Neutrophil (primary cell): ENCODE measurements around the gene AMOTL1.

Experiments
- H3K27ac ChIP-seq: fragments of 200-600 bp; sonication (generic); 2 replicates; pipeline ENCODE4 v1.5.1; 2016; ENCODE audit warnings: mild to moderate bottlenecking, moderate library complexity
- H3K27me3 ChIP-seq: fragments of 200-600 bp; sonication (generic); 2 replicates; pipeline ENCODE4 v1.6.0; 2016; ENCODE audit warnings: mild to moderate bottlenecking
- H3K36me3 ChIP-seq: fragments of 200-600 bp; sonication (generic); 2 replicates; pipeline ENCODE4 v1.5.1; 2017
- H3K4me1 ChIP-seq, 2 experiments: fragments of 200-600 bp in 1 of 2; sonication (generic) in 1 of 2; 1 replicate in 1 of 2; 2 replicates in 1 of 2; pipeline versions ENCODE4 v1.5.1 to v1.6.1; 2013 to 2016; ENCODE audit warnings: low read depth in 1 of 2, low read length in 1 of 2, mild to moderate bottlenecking in 1 of 2, moderate library complexity in 1 of 2; ENCODE audit not compliant: control insufficient read depth in 1 of 2, insufficient read depth in 1 of 2
- H3K4me3 ChIP-seq, 2 experiments: fragments of 200-600 bp in 1 of 2; sonication (generic) in 1 of 2; 1 replicate in 1 of 2; 2 replicates in 1 of 2; pipeline ENCODE4 v1.5.1; 2013 to 2016; ENCODE audit warnings: low read depth in 1 of 2, low read length in 1 of 2, mild to moderate bottlenecking in 1 of 2, moderate library complexity in 1 of 2
- H3K9me3 ChIP-seq: fragments of 200-600 bp; sonication (generic); 2 replicates; pipeline ENCODE4 v1.5.1; 2016
- TF ChIP-seq, protein P1 (sequence below): fragments of 200-600 bp; sonication (generic); IDR thresholded peaks from 2 replicates; pipeline ENCODE4 v1.5.1; 2016; ENCODE audit warnings: antibody characterized with exemption

The AMOTL1 gene

DNA sequence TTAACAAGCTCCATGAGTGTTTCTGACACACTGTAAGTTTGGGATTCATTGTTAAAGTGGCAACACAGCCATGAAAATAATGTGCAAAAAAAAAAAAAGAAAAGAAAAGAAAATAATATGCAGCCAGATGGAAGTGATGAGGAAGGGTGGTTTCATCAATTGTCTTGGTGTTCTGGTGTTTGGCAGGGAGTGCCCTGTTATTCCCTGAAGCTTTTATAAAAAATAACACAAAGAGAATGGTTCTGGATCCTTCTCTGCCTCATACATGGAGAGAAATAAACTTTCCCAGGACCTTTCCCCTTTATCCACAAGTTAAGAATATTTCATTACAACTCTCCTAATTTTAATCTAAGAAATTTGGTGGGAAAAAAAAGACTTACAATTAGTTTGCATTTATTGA, 16.7 kb downstream of the AMOTL1 start:
- no peak overlapping the region for H3K4me3 ChIP-seq
- TF ChIP-seq, protein P1, sequence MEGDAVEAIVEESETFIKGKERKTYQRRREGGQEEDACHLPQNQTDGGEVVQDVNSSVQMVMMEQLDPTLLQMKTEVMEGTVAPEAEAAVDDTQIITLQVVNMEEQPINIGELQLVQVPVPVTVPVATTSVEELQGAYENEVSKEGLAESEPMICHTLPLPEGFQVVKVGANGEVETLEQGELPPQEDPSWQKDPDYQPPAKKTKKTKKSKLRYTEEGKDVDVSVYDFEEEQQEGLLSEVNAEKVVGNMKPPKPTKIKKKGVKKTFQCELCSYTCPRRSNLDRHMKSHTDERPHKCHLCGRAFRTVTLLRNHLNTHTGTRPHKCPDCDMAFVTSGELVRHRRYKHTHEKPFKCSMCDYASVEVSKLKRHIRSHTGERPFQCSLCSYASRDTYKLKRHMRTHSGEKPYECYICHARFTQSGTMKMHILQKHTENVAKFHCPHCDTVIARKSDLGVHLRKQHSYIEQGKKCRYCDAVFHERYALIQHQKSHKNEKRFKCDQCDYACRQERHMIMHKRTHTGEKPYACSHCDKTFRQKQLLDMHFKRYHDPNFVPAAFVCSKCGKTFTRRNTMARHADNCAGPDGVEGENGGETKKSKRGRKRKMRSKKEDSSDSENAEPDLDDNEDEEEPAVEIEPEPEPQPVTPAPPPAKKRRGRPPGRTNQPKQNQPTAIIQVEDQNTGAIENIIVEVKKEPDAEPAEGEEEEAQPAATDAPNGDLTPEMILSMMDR = no peak
- H3K27me3 ChIP-seq = no peaks in the 10 kb centered on the region
- no peaks in the 10 kb centered on the region for H3K9me3 ChIP-seq
- no peak overlapping the region for H3K27ac ChIP-seq
- peaks cover 7 to 8% of the 10 kb centered on the region in 2 experiments for H3K4me1 ChIP-seq
- H3K36me3 ChIP-seq = no peaks in the 10 kb centered on the region

DNA sequence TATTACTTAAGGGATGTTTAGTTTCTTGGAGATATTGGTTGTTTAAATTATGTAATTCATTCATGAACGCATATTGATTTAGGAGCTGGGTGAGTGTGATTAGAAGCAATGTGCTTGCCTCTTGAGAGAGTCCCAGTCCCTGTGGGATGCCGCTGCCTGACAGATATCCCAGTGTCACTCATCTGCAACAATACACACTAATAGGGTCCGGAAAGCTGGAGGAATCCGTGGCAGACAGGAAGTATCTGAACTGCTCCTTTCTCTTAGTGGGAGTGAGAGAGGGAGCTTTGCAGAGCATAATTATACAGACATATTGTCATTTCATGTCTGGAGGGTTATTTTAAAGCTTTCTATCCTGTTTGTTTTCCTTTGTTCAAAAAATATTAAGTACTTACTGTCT, 17.4 kb downstream of the AMOTL1 start:
- Histone ChIP-seq H3K4me3 (no peak overlapping the region), H3K27ac (no peak overlapping the region), H3K4me1 (peaks cover 7% of the 10 kb centered on the region in 2 experiments), H3K27me3 (no peaks in the 10 kb centered on the region), H3K36me3 (no peaks in the 10 kb centered on the region), H3K9me3 (no peaks in the 10 kb centered on the region)
- TF ChIP-seq, protein P1 = no peak

DNA sequence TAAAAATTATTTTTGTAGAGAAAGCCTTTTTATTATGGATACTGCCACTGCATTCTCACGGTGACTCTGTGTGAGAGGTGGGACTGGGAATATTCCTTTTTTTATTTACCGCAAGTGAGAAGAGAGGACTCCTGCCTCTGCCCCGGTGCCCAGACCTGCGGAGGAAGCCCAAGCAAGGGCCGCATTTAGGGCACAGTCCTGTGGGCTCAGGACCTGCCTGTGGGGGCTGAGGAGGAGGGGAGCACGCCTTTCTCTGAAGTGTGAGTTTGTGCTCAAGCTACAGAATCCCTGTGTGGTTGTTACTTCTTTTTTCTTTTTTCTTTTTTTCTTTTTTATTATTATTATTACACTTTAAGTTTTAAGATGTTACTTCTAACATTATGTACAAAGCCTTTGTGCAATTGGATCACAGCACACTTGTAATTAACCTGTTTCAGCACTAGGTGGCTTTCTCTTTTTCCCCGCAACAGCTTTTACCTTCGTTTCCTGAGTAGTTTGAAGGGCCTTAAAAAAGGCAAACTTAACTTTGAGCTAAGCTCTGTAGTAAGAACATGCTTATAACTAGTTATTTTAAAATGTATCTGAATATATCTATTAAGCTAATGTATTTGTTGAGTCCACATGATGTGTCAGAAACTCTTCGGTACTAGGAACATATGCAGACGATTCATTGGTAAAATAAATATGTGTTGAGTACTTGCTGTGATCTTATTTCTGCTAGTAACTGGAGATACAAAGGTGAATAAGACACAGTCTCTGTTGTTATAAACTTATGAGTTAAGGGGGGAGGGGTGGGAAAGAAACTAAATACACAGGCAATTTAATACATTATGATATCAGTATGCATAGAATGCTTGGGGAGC, 18.3 kb downstream of the AMOTL1 start:
- no peaks in the 10 kb centered on the region for H3K36me3 ChIP-seq
- no peaks in the 10 kb centered on the region for H3K4me1 ChIP-seq
- H3K27me3 ChIP-seq = no peaks in the 10 kb centered on the region
- H3K4me3 ChIP-seq = no peak overlapping the region
- TF ChIP-seq, protein P1 = no peak
- no peaks in the 10 kb centered on the region for H3K9me3 ChIP-seq
- H3K27ac ChIP-seq = no peak overlapping the region

DNA sequence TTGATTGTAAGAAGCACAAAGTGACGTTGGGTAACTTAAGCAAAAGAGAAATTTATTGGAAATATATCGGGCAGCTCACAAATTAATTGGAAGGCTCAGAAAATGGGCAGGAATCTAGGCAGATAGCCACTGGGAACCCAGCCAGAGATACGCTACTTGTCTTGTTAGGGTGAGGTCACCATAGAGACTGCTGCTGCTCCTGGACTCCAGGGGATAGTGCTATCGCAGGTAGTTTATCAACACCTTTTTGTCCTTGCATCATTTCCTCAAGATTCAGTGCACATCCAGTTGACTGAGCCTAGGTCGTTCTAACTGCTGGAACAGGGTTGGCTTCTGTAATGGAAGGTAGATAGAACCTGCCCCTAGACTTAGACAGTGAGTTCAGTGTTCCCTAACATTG, 19.6 kb downstream of the AMOTL1 start:
- Histone ChIP-seq H3K27me3 (no peaks in the 10 kb centered on the region), H3K4me1 (no peaks in the 10 kb centered on the region), H3K9me3 (no peaks in the 10 kb centered on the region), H3K4me3 (no peak overlapping the region), H3K36me3 (no peaks in the 10 kb centered on the region), H3K27ac (no peak overlapping the region)
- TF ChIP-seq, protein P1 = no peak

DNA sequence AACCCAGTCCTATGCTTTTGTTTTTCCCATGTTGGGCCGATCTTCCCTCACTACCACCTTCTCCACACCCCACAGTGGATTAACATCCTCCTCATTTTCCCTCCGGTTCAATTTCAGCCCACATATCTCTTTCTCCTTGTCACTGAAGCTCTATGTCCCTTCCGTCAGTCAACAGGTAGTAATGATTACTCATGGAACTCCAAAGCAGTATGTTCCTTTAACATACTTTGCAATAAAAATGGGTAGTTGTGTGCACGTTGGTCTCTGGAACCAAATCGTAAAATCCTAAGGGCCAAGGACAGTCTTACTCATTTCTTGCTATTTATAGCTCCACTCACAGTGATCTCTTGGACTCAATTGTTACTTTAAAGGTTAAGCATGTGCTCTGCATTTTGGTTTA, 20.2 kb downstream of the AMOTL1 start:
- no peaks in the 10 kb centered on the region for H3K9me3 ChIP-seq
- TF ChIP-seq, protein P1 = no peak
- no peaks in the 10 kb centered on the region for H3K27me3 ChIP-seq
- H3K4me1 ChIP-seq = no peaks in the 10 kb centered on the region
- no peak overlapping the region for H3K4me3 ChIP-seq
- H3K36me3 ChIP-seq = no peaks in the 10 kb centered on the region
- H3K27ac ChIP-seq = no peak overlapping the region
